Caco-2 (cell line): ENCODE results near the gene AMPD3. TPM values are rescaled to one million over a fixed set of nuclear protein-coding genes. Genes with fewer than 3 reads are reported as not detected.

Source experiments
- BruUV-seq: library from RNA; stranded (reverse); fragments of 400-500 nt; replicated peaks from 2 replicates; lab custom pipeline; 2021; lab: Mats Ljungman, UMichigan
- CTCF ChIA-PET: fragments of 300-600 bp; sonication (Branson Sonifier 250); formaldehyde crosslinking; loops from one replicate; lab custom pipeline; 2022; ENCODE audit warnings: antibody characterized with exemption; lab: Charles Lee
- POLR2A ChIA-PET: fragments of 300-600 bp; sonication (Branson Sonifier 250); formaldehyde crosslinking; loops from one replicate; lab custom pipeline; 2022; ENCODE audit warnings: antibody characterized with exemption; lab: Charles Lee
- DNase-seq, 2 experiments: peaks; one replicate each; pipeline versions ENCODE4 v3.0.0 to v3.0.0-alpha.2; 2020 to 2022
- H3K27me3 ChIP-seq: replicated peaks from 2 replicates; pipeline ENCODE4 v1.6.0; 2011; ENCODE audit warnings: low read length; ENCODE audit not compliant: control insufficient read depth, insufficient read depth
- H3K36me3 ChIP-seq: 2 replicates; pipeline ENCODE4 v1.5.1; 2011; ENCODE audit warnings: low read length; ENCODE audit not compliant: control insufficient read depth, insufficient read depth
- H3K4me1 ChIP-seq: fragments of 250-450 bp; sonication (Bioruptor Pico); 2 replicates; pipeline ENCODE4 v1.5.1; 2020; ENCODE audit warnings: mild to moderate bottlenecking
- H3K4me3 ChIP-seq: 2 replicates; pipeline ENCODE4 v1.5.1; 2011; ENCODE audit warnings: low read depth, mild to moderate bottlenecking, control low read depth, low read length
- H3K9me3 ChIP-seq: fragments of 250-450 bp; sonication (Bioruptor Pico); 2 replicates; pipeline ENCODE4 v1.5.1; 2020; ENCODE audit warnings: mild to moderate bottlenecking, moderate library complexity
- H3K27ac Mint-ChIP-seq: one replicate; pipeline ENCODE4 v1.8.0; 2022; ENCODE audit warnings: mixed read lengths; ENCODE audit not compliant: unreplicated experiment
- H3K27me3 Mint-ChIP-seq: one replicate; pipeline ENCODE4 v1.8.0; 2022; ENCODE audit warnings: mixed read lengths; ENCODE audit not compliant: insufficient read depth, unreplicated experiment
- H3K36me3 Mint-ChIP-seq: one replicate; pipeline ENCODE4 v1.8.0; 2022; ENCODE audit warnings: mild to moderate bottlenecking, mixed read lengths; ENCODE audit not compliant: insufficient read depth, unreplicated experiment
- H3K4me1 Mint-ChIP-seq: one replicate; pipeline ENCODE4 v1.8.0; 2022; ENCODE audit warnings: low read depth, mixed read lengths; ENCODE audit not compliant: unreplicated experiment
- H3K4me3 Mint-ChIP-seq: one replicate; pipeline ENCODE4 v1.8.0; 2022; ENCODE audit warnings: mild to moderate bottlenecking, moderate library complexity, mixed read lengths; ENCODE audit not compliant: unreplicated experiment
- H3K9me3 Mint-ChIP-seq: one replicate; pipeline ENCODE4 v1.8.0; 2022; ENCODE audit warnings: mixed read lengths; ENCODE audit not compliant: unreplicated experiment
- intact Hi-C: fragments of 100-400 bp; cut with micrococcal nuclease; formaldehyde crosslinking; loops from one replicate; pipeline ENCODE4 v1.10.0; 2022; ENCODE audit not compliant: unreplicated experiment
- total RNA-seq: library from RNA; stranded (reverse); gene quantifications from 2 replicates; pipeline ENCODE4 v1.2.3, GENCODE V29; 2022
- TF ChIP-seq, protein P1 (sequence below), 2 experiments: fragments of 200-600 bp in 1 of 2; IDR thresholded peaks; 1 replicate in 1 of 2; 2 replicates in 1 of 2; pipeline versions ENCODE4 v1.5.1 to v1.8.0; 2011 to 2022; ENCODE audit warnings: antibody characterized with exemption in 1 of 2, control low read depth in 1 of 2, inconsistent platforms in 1 of 2, low read depth in 1 of 2, low read length in 1 of 2, mild to moderate bottlenecking in 1 of 2, moderate library complexity in 1 of 2; ENCODE audit not compliant: insufficient read depth in 1 of 2, severe bottlenecking in 1 of 2, unreplicated experiment in 1 of 2

Gene AMPD3
- total RNA-seq, 1 experiment from 2014 or later: 13.4 TPM

DNA sequence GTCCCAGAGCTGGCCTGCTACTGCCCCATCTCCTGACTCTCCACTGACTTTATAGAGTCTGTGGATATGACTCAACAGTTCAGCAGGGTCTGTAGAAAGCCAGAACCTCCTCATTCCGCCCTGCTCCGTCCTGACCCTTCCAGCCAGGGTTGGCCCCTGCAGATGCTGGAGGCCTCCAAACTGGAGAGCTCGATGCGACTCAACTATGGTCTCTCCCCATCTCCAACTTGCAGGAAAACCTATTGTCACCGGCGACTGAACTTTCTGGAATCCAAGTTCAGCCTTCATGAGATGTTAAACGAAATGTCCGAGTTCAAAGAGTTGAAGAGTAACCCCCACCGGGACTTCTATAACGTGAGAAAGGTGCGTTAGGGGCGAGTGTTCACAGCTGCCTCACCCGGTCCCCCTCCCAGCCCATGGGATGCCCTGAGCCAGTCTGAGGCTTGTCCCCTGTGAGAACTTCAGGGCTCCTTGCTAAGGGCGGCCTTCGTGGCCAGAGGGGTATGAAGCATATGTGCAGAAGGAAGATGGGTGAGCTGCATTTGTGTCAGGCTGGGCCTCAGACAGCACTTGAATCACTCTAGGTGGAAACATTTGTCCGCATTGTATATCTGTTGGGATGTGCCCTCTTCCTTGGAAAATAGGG, 32.1 kb downstream of the AMPD3 start:
- no peaks in the 10 kb centered on the region for H3K27me3 Mint-ChIP-seq
- H3K27ac Mint-ChIP-seq: no peak overlapping the region
- ChIA-PET CTCF (no interaction called here), POLR2A (no interaction called here)
- H3K4me3 Mint-ChIP-seq: no peak overlapping the region
- no peaks in the 10 kb centered on the region for H3K27me3 ChIP-seq
- H3K36me3 ChIP-seq: no peaks in the 10 kb centered on the region; the same call in 1 of the 2 replicates
- H3K4me1 ChIP-seq: peaks cover 5% of the 10 kb centered on the region; the same call in 1 of the 2 replicates
- intact Hi-C loops: no loop called here
- no peaks in the 10 kb centered on the region for H3K36me3 Mint-ChIP-seq
- DNase-seq: peak in 1 of 2 experiments; percentile 16
- no TSS peak for BruUV-seq
- TF ChIP-seq, protein P1, sequence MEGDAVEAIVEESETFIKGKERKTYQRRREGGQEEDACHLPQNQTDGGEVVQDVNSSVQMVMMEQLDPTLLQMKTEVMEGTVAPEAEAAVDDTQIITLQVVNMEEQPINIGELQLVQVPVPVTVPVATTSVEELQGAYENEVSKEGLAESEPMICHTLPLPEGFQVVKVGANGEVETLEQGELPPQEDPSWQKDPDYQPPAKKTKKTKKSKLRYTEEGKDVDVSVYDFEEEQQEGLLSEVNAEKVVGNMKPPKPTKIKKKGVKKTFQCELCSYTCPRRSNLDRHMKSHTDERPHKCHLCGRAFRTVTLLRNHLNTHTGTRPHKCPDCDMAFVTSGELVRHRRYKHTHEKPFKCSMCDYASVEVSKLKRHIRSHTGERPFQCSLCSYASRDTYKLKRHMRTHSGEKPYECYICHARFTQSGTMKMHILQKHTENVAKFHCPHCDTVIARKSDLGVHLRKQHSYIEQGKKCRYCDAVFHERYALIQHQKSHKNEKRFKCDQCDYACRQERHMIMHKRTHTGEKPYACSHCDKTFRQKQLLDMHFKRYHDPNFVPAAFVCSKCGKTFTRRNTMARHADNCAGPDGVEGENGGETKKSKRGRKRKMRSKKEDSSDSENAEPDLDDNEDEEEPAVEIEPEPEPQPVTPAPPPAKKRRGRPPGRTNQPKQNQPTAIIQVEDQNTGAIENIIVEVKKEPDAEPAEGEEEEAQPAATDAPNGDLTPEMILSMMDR (IDR thresholded peaks at IDR 0.05; ENCODE audit: insufficient read depth in 1 of 2, low read depth in 1 of 2, low read length in 1 of 2, severe bottlenecking in 1 of 2, unreplicated experiment in 1 of 2): no peak
- no peaks in the 10 kb centered on the region for H3K4me1 Mint-ChIP-seq
- H3K9me3 ChIP-seq: no peaks in the 10 kb centered on the region
- H3K9me3 Mint-ChIP-seq: no peaks in the 10 kb centered on the region
- H3K4me3 ChIP-seq: no peak overlapping the region

DNA sequence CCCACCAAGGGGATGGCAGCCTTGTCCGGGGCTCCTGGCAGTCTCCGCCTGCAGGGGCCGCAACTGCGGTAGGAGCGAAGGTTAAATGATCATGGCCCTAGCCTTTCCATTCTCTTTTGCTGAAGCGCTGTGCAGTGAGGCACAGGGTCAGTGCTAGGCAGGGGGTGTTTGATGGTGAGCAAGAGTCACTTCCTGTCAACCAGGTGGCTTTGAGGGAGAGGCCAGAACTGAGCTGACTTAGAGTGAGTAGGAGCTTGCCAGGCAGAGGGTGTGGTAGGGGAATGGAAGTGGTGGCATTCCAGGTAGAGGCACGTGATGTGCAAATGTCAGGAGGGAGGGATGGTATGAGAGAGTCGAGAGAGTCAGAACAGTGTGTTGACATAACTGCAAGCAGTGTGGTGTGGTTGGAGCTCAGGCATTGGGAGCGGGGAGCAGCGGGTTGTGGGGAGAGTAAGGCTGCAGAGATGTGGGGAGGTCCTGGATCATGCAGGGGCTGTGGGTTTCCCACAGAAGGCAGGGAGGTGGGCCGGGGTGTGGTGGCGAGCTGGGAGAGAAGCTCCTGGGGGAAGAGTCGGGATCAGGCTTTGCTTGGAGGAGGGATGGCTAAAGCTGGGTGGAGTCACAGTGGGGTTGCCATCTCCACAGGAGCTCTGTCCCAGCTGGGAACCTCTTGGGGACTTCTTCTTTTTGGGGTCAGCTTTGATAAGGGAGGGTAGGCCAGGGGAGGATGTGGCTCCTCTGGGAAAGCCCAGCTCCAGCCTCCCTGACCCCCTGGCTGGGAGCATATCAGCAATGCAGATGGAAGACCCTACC, 33.3 kb downstream of the AMPD3 start:
- no peak overlapping the region for H3K4me3 ChIP-seq

More for the DNA sequence above, 33.3 kb downstream of the AMPD3 start:
- Histone ChIP-seq H3K27me3 (no peaks in the 10 kb centered on the region), H3K9me3 (no peaks in the 10 kb centered on the region), H3K4me1 (peaks cover 5% of the 10 kb centered on the region; the same call in 1 of the 2 replicates), H3K36me3 (no peaks in the 10 kb centered on the region; the same call in 1 of the 2 replicates)
- CTCF ChIA-PET: no interaction called here
- Mint-ChIP-seq H3K4me3 (no peak overlapping the region), H3K36me3 (no peaks in the 10 kb centered on the region), H3K27ac (no peak overlapping the region), H3K27me3 (no peaks in the 10 kb centered on the region), H3K9me3 (no peaks in the 10 kb centered on the region), H3K4me1 (no peaks in the 10 kb centered on the region)
- DNase-seq: no peak
- intact Hi-C loops: no loop called here
- BruUV-seq: no TSS peak
- TF ChIP-seq, protein P1 (IDR thresholded peaks at IDR 0.05; ENCODE audit: insufficient read depth in 1 of 2, low read depth in 1 of 2, low read length in 1 of 2, severe bottlenecking in 1 of 2, unreplicated experiment in 1 of 2): no peak
- POLR2A ChIA-PET: no interaction called here
